RWPE2 (cell line): ENCODE results near the gene ANKFY1.
A peak's percentile ranks its signal among the peaks of the same experiment; 100 is the strongest.

Source experiments
- ATAC-seq: fragments of 200-7000 bp; cut with Tn5 transposase; 3 replicates; pipeline ENCODE4 v1.9.1; 2021; ENCODE audit warnings: low read depth
- DNase-seq: peaks from one replicate; pipeline ENCODE4 v3.0.0-alpha.2; 2020; ENCODE audit warnings: low spot score
- H3K27ac ChIP-seq: fragments of 450-650 bp; 2 replicates; pipeline ENCODE4 v1.5.1; 2017; ENCODE audit warnings: mild to moderate bottlenecking; ENCODE audit not compliant: poor library complexity, severe bottlenecking
- H3K27me3 ChIP-seq: fragments of 250-450 bp; sonication (Bioruptor Pico); 2 replicates; pipeline ENCODE4 v1.5.1; 2021; ENCODE audit warnings: mild to moderate bottlenecking, moderate library complexity; ENCODE audit not compliant: insufficient read depth, poor library complexity, severe bottlenecking
- H3K36me3 ChIP-seq: fragments of 250-450 bp; sonication (Bioruptor Pico); 2 replicates; pipeline ENCODE4 v1.5.1; 2020; ENCODE audit warnings: low read depth, mild to moderate bottlenecking, moderate library complexity
- H3K4me1 ChIP-seq: fragments of 250-450 bp; sonication (Bioruptor Pico); 2 replicates; pipeline ENCODE4 v1.5.1; 2021; ENCODE audit warnings: mild to moderate bottlenecking, moderate library complexity; ENCODE audit not compliant: insufficient read depth, poor library complexity, severe bottlenecking
- H3K4me3 ChIP-seq: fragments of 250-450 bp; sonication (Bioruptor Pico); 2 replicates; pipeline ENCODE4 v1.5.1; 2021; ENCODE audit warnings: mild to moderate bottlenecking, moderate library complexity; ENCODE audit not compliant: severe bottlenecking
- H3K9me3 ChIP-seq: fragments of 250-450 bp; sonication (Bioruptor Pico); 2 replicates; pipeline ENCODE4 v1.5.1; 2021; ENCODE audit warnings: mild to moderate bottlenecking, moderate library complexity; ENCODE audit not compliant: severe bottlenecking
- TF ChIP-seq, protein P1 (sequence below): fragments of 450-650 bp; IDR thresholded peaks from one replicate; pipeline ENCODE4 v1.5.1; 2017; ENCODE audit warnings: mild to moderate bottlenecking, moderate library complexity; ENCODE audit not compliant: poor library complexity, severe bottlenecking

Gene ANKFY1

GRCh38 chr17:4220655-4221054 lies 43.1 kb downstream of the ANKFY1 start:
- H3K4me3 ChIP-seq, result no peak overlapping the region
- TF ChIP-seq, protein P1, sequence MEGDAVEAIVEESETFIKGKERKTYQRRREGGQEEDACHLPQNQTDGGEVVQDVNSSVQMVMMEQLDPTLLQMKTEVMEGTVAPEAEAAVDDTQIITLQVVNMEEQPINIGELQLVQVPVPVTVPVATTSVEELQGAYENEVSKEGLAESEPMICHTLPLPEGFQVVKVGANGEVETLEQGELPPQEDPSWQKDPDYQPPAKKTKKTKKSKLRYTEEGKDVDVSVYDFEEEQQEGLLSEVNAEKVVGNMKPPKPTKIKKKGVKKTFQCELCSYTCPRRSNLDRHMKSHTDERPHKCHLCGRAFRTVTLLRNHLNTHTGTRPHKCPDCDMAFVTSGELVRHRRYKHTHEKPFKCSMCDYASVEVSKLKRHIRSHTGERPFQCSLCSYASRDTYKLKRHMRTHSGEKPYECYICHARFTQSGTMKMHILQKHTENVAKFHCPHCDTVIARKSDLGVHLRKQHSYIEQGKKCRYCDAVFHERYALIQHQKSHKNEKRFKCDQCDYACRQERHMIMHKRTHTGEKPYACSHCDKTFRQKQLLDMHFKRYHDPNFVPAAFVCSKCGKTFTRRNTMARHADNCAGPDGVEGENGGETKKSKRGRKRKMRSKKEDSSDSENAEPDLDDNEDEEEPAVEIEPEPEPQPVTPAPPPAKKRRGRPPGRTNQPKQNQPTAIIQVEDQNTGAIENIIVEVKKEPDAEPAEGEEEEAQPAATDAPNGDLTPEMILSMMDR, result no peak
- ATAC-seq (no peak), DNase-seq (no peak)
- H3K9me3 ChIP-seq, result no peaks in the 10 kb centered on the region
- peaks cover 3% of the 10 kb centered on the region for H3K4me1 ChIP-seq
- H3K27me3 ChIP-seq, result no peaks in the 10 kb centered on the region
- H3K27ac ChIP-seq, result no peak overlapping the region
- H3K36me3 ChIP-seq, result peaks cover 19% of the 10 kb centered on the region; the same call in 1 of the 2 replicates

- ATAC-seq (peak; percentile 41; the same call in 1 of the 3 replicates), DNase-seq (no peak)
- no peaks in the 10 kb centered on the region for H3K9me3 ChIP-seq
- no peak overlapping the region for H3K4me3 ChIP-seq
- TF ChIP-seq, protein P1, result no peak
- H3K27ac ChIP-seq, result no peak overlapping the region
- H3K27me3 ChIP-seq, result no peaks in the 10 kb centered on the region
- peaks cover 26% of the 10 kb centered on the region for H3K36me3 ChIP-seq
- peaks cover 3% of the 10 kb centered on the region for H3K4me1 ChIP-seq
These were observed 44.5 kb downstream of the ANKFY1 start for GRCh38 chr17:4219241-4219640.

- ATAC-seq, result no peak
- TF ChIP-seq, protein P1, result no peak
- no peaks in the 10 kb centered on the region for H3K27me3 ChIP-seq
- DNase-seq, result no peak
- H3K36me3 ChIP-seq, result peaks cover 26% of the 10 kb centered on the region
- H3K27ac ChIP-seq, result no peak overlapping the region
- H3K9me3 ChIP-seq, result no peaks in the 10 kb centered on the region
- H3K4me3 ChIP-seq, result no peak overlapping the region
- peaks cover 3% of the 10 kb centered on the region for H3K4me1 ChIP-seq
These were observed 47.8 kb downstream of the ANKFY1 start for GRCh38 chr17:4215882-4216570.

- H3K4me1 ChIP-seq, result no peaks in the 10 kb centered on the region
- ATAC-seq (no peak), DNase-seq (no peak)
- no peaks in the 10 kb centered on the region for H3K27me3 ChIP-seq
- H3K27ac ChIP-seq, result no peak overlapping the region
- TF ChIP-seq, protein P1, result no peak
- no peak overlapping the region for H3K4me3 ChIP-seq
- peaks cover 34% of the 10 kb centered on the region for H3K36me3 ChIP-seq
- no peaks in the 10 kb centered on the region for H3K9me3 ChIP-seq
These were observed 49.6 kb downstream of the ANKFY1 start for GRCh38 chr17:4214157-4214556.

DNA sequence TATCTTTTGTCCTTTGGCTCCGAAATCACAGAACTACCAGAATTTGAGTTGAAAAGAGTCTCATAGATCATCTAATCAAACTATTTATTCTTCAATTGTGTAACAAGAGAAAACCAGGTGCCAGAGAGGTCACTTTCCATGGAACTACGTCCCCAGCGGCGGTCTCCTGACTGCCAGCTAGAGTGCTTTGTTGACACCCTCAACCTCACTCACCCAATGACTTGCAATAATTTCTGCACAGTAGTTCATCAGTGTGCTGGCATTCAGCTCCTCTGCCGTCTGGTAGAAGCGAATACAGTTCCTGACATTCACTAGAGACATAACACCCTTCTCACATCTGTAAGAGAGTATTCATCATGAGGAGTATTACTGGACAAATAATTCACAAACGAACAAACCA lies 54.2 kb downstream of the ANKFY1 start:
- Histone ChIP-seq H3K27me3 (no peaks in the 10 kb centered on the region), H3K4me3 (no peak overlapping the region), H3K27ac (no peak overlapping the region), H3K4me1 (no peaks in the 10 kb centered on the region), H3K36me3 (peaks cover 46% of the 10 kb centered on the region), H3K9me3 (no peaks in the 10 kb centered on the region)
- TF ChIP-seq, protein P1, result no peak
- no peak for ATAC-seq
- DNase-seq, result no peak
